Kidney (tissue), 14 donors: Measurements from ENCODE around the gene ORMDL3. TPM values are rescaled to one million over a fixed set of nuclear protein-coding genes. Genes with fewer than 3 reads are reported as not detected.

Source experiments
- DNase-seq, 5 donors: peaks; one replicate each; pipeline ENCODE4 v3.0.0-alpha.2; 2013 to 2020
- FAIRE-seq: peaks from 2 replicates; lab custom pipeline; 2012; peaks lifted over from hg19 to GRCh38; lab: Jason Lieb, UNC
- H3K27ac ChIP-seq, 2 donors: one replicate each; pipeline ENCODE4 v1.7.0; 2013; ENCODE audit warnings: low read depth in 2 of 2, low read length in 2 of 2, inconsistent platforms in 1 of 2
- H3K27me3 ChIP-seq: one replicate; pipeline ENCODE4 v1.7.1; 2013; ENCODE audit warnings: low read length, inconsistent platforms; ENCODE audit not compliant: control insufficient read depth, insufficient read depth
- H3K36me3 ChIP-seq, 3 donors: one replicate each; pipeline versions ENCODE4 v1.7.0 to v1.7.1; 2013; ENCODE audit warnings: low read length in 3 of 3, control low read depth in 1 of 3, inconsistent platforms in 1 of 3; ENCODE audit not compliant: insufficient read depth in 3 of 3, control insufficient read depth in 2 of 3
- H3K4me1 ChIP-seq, 3 donors: one replicate each; pipeline versions ENCODE4 v1.7.0 to v1.7.1; 2013; ENCODE audit warnings: low read length in 3 of 3, inconsistent platforms in 1 of 3, low read depth in 1 of 3; ENCODE audit not compliant: control insufficient read depth in 2 of 3, insufficient read depth in 2 of 3
- H3K4me3 ChIP-seq, 3 donors: one replicate each; pipeline versions ENCODE4 v1.7.0 to v1.8.1; 2013; ENCODE audit warnings: low read length in 3 of 3, control low read depth in 1 of 3, inconsistent platforms in 1 of 3
- H3K9ac ChIP-seq, 3 donors: one replicate each; pipeline versions ENCODE4 v1.7.0 to v1.7.1; 2013; ENCODE audit warnings: low read length in 3 of 3, control low read depth in 1 of 3, inconsistent platforms in 1 of 3
- H3K9me3 ChIP-seq, 3 donors: one replicate each; pipeline versions ENCODE4 v1.7.0 to v1.7.1; 2013; ENCODE audit warnings: low read length in 3 of 3, control low read depth in 1 of 3, inconsistent platforms in 1 of 3; ENCODE audit not compliant: control insufficient read depth in 2 of 3, insufficient read depth in 1 of 3
- intact Hi-C: fragments of 100-400 bp; cut with DNase I; formaldehyde crosslinking; loops from one replicate; pipeline ENCODE4 v1.11.1; 2022
- polyA plus RNA-seq: library from polyadenylated mRNA; stranded (reverse); fragments of 350-450 nt; fragmentation: Illumina TruSeq; extraction: RNeasy Lipid Tissue Mini Kit (QIAGEN cat#74804); gene quantifications from one replicate; pipeline ENCODE4 v1.2.3, GENCODE V29; 2014; ENCODE audit warnings: low read depth, low replicate concordance; ENCODE audit not compliant: insufficient read depth
- total RNA-seq: library from RNA; stranded (reverse); fragmentation: NEBNext Ultra II Directional; extraction: Animal tissue kit (Norgen Biotek cat#: 25700); gene quantifications from one replicate; pipeline ENCODE4 v1.2.1, GENCODE V29; 2021
- TF ChIP-seq, protein P1 (sequence below): IDR thresholded peaks from 3 replicates; pipeline ENCODE4 v1.5.1; 2012; ENCODE audit warnings: mild to moderate bottlenecking, moderate library complexity, borderline replicate concordance; ENCODE audit not compliant: insufficient read depth; ENCODE audit errors: extremely low read depth
- donor health status: control.
- donor health status: control.
- donor health status: control.
- donor health status: control.
- donor health status: control.
- donor health status: DM: yes; HTN: yes; CAD: no.
- donor health status: Normal renal cell carcinoma (clear cell type).

ORMDL3 gene
- total and polyA plus RNA-seq, 2 donors from 2014 or later: 48.8 to 85.9 TPM

GRCh38 chr17:39939588-39940419 is 12.4 kb upstream of the ORMDL3 start:
- Histone ChIP-seq H3K4me1 (peaks cover 0 to 5% (median 0%) of the 10 kb centered on the region in 3 donors), H3K36me3 (no peaks in the 10 kb centered on the region), H3K9ac (no peak overlapping the region), H3K27me3 (no peaks in the 10 kb centered on the region), H3K27ac (no peak overlapping the region), H3K9me3 (no peaks in the 10 kb centered on the region), H3K4me3 (no peak overlapping the region)
- no peak for FAIRE-seq
- peak in 3 of 5 donors; percentile 65 to 94 (median 84) for DNase-seq
- intact Hi-C loops: no loop called here
- TF ChIP-seq, protein P1, sequence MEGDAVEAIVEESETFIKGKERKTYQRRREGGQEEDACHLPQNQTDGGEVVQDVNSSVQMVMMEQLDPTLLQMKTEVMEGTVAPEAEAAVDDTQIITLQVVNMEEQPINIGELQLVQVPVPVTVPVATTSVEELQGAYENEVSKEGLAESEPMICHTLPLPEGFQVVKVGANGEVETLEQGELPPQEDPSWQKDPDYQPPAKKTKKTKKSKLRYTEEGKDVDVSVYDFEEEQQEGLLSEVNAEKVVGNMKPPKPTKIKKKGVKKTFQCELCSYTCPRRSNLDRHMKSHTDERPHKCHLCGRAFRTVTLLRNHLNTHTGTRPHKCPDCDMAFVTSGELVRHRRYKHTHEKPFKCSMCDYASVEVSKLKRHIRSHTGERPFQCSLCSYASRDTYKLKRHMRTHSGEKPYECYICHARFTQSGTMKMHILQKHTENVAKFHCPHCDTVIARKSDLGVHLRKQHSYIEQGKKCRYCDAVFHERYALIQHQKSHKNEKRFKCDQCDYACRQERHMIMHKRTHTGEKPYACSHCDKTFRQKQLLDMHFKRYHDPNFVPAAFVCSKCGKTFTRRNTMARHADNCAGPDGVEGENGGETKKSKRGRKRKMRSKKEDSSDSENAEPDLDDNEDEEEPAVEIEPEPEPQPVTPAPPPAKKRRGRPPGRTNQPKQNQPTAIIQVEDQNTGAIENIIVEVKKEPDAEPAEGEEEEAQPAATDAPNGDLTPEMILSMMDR: peak; percentile 15

- H3K27ac ChIP-seq: no peak overlapping the region
- no peaks in the 10 kb centered on the region for H3K27me3 ChIP-seq
- no peaks in the 10 kb centered on the region for H3K9me3 ChIP-seq
- TF ChIP-seq, protein P1: no peak
- no peaks in the 10 kb centered on the region for H3K36me3 ChIP-seq
- DNase-seq (peak in 3 of 5 donors; percentile 48 to 78 (median 74)), FAIRE-seq (no peak)
- intact Hi-C loops: no loop called here
- H3K4me3 ChIP-seq: no peak overlapping the region
- H3K4me1 ChIP-seq: peaks cover 0 to 5% (median 0%) of the 10 kb centered on the region in 3 donors
- H3K9ac ChIP-seq: no peak overlapping the region
Measured at GRCh38 chr17:39939106-39939505, 11.7 kb upstream of the ORMDL3 start.

DNA sequence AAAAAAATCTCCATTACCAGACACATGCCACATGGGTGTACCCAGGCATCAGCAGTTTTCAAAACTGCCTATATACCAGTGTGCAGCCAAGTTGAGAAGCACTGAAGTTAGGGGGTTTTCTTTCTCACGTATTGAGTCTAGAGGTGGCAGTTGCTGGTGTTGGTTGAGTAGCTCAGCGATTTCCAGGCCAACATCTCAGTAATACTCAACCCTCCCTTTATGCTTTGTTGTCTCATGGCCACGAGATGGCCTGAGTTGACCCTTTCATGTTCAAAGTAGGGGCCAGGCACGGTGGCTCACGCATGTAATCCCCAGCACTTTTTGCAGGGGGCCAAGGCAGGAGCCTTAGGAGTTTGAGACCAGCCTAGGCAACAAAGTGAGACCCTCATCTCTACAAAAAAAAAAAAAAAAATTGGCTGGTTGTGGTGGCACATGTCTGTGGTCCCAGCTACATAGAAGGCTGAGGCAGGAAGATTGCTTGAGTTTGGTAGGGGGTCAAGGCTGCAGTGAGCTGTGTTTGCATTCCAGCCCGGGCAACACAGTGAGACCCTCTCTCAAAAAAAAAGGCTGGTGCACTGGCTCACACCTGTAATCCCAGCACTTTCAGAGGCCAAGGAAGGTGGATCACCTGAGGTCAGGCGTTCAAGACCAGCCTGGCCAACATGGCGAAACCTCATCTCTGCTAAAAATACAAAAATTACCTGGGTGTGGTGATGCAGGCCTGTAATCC is 10.9 kb upstream of the ORMDL3 start:
- no peaks in the 10 kb centered on the region for H3K27me3 ChIP-seq

More for the DNA sequence above, 10.9 kb upstream of the ORMDL3 start:
- no peaks in the 10 kb centered on the region for H3K9me3 ChIP-seq
- H3K9ac ChIP-seq: no peak overlapping the region
- no peak overlapping the region for H3K27ac ChIP-seq
- H3K4me3 ChIP-seq: no peak overlapping the region
- H3K4me1 ChIP-seq: peaks cover 0 to 5% (median 0%) of the 10 kb centered on the region in 3 donors
- FAIRE-seq: no peak
- TF ChIP-seq, protein P1: no peak
- no peaks in the 10 kb centered on the region for H3K36me3 ChIP-seq
- intact Hi-C loops: no loop called here
- peak in 2 of 5 donors; percentile 48 to 54 for DNase-seq
